ENCODE data around the gene NECTIN2. TPM values are rescaled to one million over a fixed set of nuclear protein-coding genes. Genes with fewer than 3 reads are reported as not detected.

The NECTIN2 gene
- total RNA-seq, 1 experiment from 2014 or later: 96.3 TPM

DNA sequence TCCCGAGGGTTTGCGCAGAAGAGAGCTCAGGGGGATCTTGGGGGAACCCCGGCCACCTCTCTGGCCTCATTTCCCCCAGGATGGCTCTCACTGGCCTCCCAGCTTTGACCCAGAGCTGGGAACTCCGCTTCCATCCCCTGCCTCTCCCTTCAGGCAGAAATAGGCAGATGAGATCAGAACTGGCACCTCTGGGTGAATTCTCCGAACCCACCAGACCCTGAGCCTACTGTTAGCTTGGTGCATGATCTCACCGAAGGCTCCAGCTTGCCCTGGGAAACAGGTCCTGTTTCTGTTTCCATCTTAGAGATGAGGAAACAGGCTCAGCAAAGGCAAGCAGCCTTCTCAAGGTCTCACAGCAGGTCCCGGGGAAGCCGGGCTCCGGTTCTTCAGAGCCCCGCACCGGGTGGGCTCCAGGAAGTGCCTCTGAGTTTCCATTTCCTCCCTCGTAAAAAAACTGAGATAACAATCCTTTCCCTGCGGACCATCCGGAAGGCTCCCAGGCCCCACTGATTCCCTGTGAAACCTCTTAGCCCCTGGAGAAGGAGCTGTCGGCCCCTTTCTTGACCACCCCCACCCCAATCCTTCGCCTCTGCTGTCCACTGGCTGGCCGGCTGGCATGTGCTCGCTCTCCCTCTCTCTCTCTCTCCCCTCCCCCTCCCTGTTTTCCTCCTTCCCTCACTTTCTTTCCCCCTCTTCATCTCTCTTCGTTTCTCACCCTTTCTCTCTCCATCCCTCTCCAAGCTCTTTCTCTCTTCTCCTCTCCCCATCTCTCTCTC is 2.1 kb downstream of the NECTIN2 start (continued):
- TF ChIP-seq ZBTB33 (IDR thresholded peaks at IDR 0.05; ENCODE audit: extremely low read depth, insufficient replicate concordance, low read length): no peak
- no peak for TF ChIP-seq JUND (IDR thresholded peaks at IDR 0.05)
- TF ChIP-seq, protein P1, sequence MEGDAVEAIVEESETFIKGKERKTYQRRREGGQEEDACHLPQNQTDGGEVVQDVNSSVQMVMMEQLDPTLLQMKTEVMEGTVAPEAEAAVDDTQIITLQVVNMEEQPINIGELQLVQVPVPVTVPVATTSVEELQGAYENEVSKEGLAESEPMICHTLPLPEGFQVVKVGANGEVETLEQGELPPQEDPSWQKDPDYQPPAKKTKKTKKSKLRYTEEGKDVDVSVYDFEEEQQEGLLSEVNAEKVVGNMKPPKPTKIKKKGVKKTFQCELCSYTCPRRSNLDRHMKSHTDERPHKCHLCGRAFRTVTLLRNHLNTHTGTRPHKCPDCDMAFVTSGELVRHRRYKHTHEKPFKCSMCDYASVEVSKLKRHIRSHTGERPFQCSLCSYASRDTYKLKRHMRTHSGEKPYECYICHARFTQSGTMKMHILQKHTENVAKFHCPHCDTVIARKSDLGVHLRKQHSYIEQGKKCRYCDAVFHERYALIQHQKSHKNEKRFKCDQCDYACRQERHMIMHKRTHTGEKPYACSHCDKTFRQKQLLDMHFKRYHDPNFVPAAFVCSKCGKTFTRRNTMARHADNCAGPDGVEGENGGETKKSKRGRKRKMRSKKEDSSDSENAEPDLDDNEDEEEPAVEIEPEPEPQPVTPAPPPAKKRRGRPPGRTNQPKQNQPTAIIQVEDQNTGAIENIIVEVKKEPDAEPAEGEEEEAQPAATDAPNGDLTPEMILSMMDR (IDR thresholded peaks at IDR 0.05 in 2 of 3, conservative IDR thresholded peaks at IDR 0.05 in 1 of 3; ENCODE audit: borderline replicate concordance in 1 of 3, insufficient read depth in 1 of 3, low read depth in 2 of 3, low read length in 2 of 3): no peak
- TF ChIP-seq FOSL1 (IDR thresholded peaks at IDR 0.05; ENCODE audit: low read depth): no peak
- no peak for TF ChIP-seq ZNF274 (IDR thresholded peaks at IDR 0.05; ENCODE audit: low read depth, low read length)
- no peak for TF ChIP-seq ZFX (IDR thresholded peaks at IDR 0.05)
- no peak for TF ChIP-seq SP1 (IDR thresholded peaks at IDR 0.05; ENCODE audit: low read depth)
- no peak for TF ChIP-seq TCF7L2 (IDR thresholded peaks at IDR 0.05; ENCODE audit: borderline replicate concordance, extremely low read depth, insufficient read depth, insufficient read length)
- no peak for TF ChIP-seq POLR2A (IDR thresholded peaks at IDR 0.05; ENCODE audit: borderline replicate concordance, extremely low read depth, insufficient read depth, insufficient read length)
- no peak for TF ChIP-seq CBX3 (IDR thresholded peaks at IDR 0.05; ENCODE audit: low read depth)
- no peak for TF ChIP-seq EGR1 (IDR thresholded peaks at IDR 0.05; ENCODE audit: low read depth)
